Measurements from ENCODE around the gene RHOU. TPM values are rescaled to one million over a fixed set of nuclear protein-coding genes. Genes with fewer than 3 reads are reported as not detected.

RHOU gene
- total RNA-seq, 1 experiment from 2014 or later: 1.2 TPM

- POLR2A ChIA-PET (ENCODE audit: low non-redundant PET): no interaction called here
- no peak for DNase-seq (ENCODE audit: low spot score)
- CTCF ChIA-PET: no interaction called here
- Histone ChIP-seq H3K4me1 (ENCODE audit: insufficient read depth, low read length, poor library complexity, severe bottlenecking) (no peaks in the 10 kb centered on the region), H3K27me3 (replicated peaks; ENCODE audit: insufficient read depth, low read depth, low read length, poor library complexity) (peaks cover 3% of the 10 kb centered on the region), H3K27ac (ENCODE audit: low read depth, low read length, poor library complexity, severe bottlenecking) (no peak overlapping the region), H3K9me3 (ENCODE audit: low read depth, low read length, poor library complexity, severe bottlenecking) (no peaks in the 10 kb centered on the region), H3K4me3 (ENCODE audit: low read depth, low read length, poor library complexity, severe bottlenecking) (no peak overlapping the region), H3K36me3 (ENCODE audit: insufficient read depth, low read length, poor library complexity, severe bottlenecking) (no peaks in the 10 kb centered on the region)
- intact Hi-C loops (cut with micrococcal nuclease; ENCODE audit: unreplicated experiment): no loop called here
- no peak for TF ChIP-seq EZH2 (IDR thresholded peaks at IDR 0.05; ENCODE audit: borderline replicate concordance, low read depth, low read length, poor library complexity, severe bottlenecking)
- TF ChIP-seq, protein P1, sequence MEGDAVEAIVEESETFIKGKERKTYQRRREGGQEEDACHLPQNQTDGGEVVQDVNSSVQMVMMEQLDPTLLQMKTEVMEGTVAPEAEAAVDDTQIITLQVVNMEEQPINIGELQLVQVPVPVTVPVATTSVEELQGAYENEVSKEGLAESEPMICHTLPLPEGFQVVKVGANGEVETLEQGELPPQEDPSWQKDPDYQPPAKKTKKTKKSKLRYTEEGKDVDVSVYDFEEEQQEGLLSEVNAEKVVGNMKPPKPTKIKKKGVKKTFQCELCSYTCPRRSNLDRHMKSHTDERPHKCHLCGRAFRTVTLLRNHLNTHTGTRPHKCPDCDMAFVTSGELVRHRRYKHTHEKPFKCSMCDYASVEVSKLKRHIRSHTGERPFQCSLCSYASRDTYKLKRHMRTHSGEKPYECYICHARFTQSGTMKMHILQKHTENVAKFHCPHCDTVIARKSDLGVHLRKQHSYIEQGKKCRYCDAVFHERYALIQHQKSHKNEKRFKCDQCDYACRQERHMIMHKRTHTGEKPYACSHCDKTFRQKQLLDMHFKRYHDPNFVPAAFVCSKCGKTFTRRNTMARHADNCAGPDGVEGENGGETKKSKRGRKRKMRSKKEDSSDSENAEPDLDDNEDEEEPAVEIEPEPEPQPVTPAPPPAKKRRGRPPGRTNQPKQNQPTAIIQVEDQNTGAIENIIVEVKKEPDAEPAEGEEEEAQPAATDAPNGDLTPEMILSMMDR (conservative IDR thresholded peaks at IDR 0.05; ENCODE audit: low read depth, low read length): no peak
- BruUV-seq (replicated peaks): no TSS peak
Measured at GRCh38 chr1:228725178-228725577, 10.1 kb upstream of the RHOU start.

DNA sequence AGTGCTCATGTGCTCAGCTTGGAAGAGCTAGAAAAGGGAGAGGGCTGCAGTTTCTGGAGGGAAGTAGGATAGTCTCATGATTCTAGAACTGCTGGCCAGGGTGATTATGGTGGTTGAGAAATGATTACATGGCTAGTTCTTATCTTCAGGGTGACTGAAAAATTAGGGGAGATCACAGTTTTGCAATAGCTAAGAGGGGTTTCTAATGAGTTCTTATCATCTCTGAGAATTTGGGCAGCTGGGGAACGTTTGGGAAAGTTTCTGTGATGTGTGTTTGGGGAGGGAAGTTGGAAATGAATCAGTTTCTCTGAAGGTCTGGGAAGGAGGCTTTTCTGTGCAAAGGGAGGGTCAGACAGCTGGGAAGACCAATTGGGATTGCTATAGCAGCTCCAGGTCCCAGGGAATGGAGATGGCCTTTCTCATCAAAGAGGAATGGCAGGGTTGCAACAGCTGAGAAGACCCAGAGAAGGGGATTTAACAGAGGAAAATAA, 7.6 kb upstream of the RHOU start:
- Histone ChIP-seq H3K27ac (ENCODE audit: low read depth, low read length, poor library complexity, severe bottlenecking) (no peak overlapping the region), H3K4me1 (ENCODE audit: insufficient read depth, low read length, poor library complexity, severe bottlenecking) (no peaks in the 10 kb centered on the region), H3K4me3 (ENCODE audit: low read depth, low read length, poor library complexity, severe bottlenecking) (no peak overlapping the region), H3K27me3 (replicated peaks; ENCODE audit: insufficient read depth, low read depth, low read length, poor library complexity) (peaks cover 9% of the 10 kb centered on the region), H3K9me3 (ENCODE audit: low read depth, low read length, poor library complexity, severe bottlenecking) (no peaks in the 10 kb centered on the region), H3K36me3 (ENCODE audit: insufficient read depth, low read length, poor library complexity, severe bottlenecking) (no peaks in the 10 kb centered on the region)
- CTCF ChIA-PET: no interaction called here
- no peak for DNase-seq (ENCODE audit: low spot score)
- intact Hi-C loops (cut with micrococcal nuclease; ENCODE audit: unreplicated experiment): no loop called here
- TF ChIP-seq, protein P1 (conservative IDR thresholded peaks at IDR 0.05; ENCODE audit: low read depth, low read length): no peak
- no peak for TF ChIP-seq EZH2 (IDR thresholded peaks at IDR 0.05; ENCODE audit: borderline replicate concordance, low read depth, low read length, poor library complexity, severe bottlenecking)
- POLR2A ChIA-PET (ENCODE audit: low non-redundant PET): no interaction called here
- no TSS peak for BruUV-seq (replicated peaks)

- TF ChIP-seq EZH2 (IDR thresholded peaks at IDR 0.05; ENCODE audit: borderline replicate concordance, low read depth, low read length, poor library complexity, severe bottlenecking): no peak
- TF ChIP-seq, protein P1 (conservative IDR thresholded peaks at IDR 0.05; ENCODE audit: low read depth, low read length): no peak
- POLR2A ChIA-PET (ENCODE audit: low non-redundant PET): no interaction called here
- intact Hi-C loops (cut with micrococcal nuclease; ENCODE audit: unreplicated experiment): no loop called here
- no peak for DNase-seq (ENCODE audit: low spot score)
- H3K27ac ChIP-seq (ENCODE audit: low read depth, low read length, poor library complexity, severe bottlenecking): no peak overlapping the region
- peaks cover 44% of the 10 kb centered on the region for H3K27me3 ChIP-seq (replicated peaks; ENCODE audit: insufficient read depth, low read depth, low read length, poor library complexity)
- H3K9me3 ChIP-seq (ENCODE audit: low read depth, low read length, poor library complexity, severe bottlenecking): no peaks in the 10 kb centered on the region
- H3K4me1 ChIP-seq (ENCODE audit: insufficient read depth, low read length, poor library complexity, severe bottlenecking): peaks cover 8% of the 10 kb centered on the region
- H3K36me3 ChIP-seq (ENCODE audit: insufficient read depth, low read length, poor library complexity, severe bottlenecking): no peaks in the 10 kb centered on the region
- H3K4me3 ChIP-seq (ENCODE audit: low read depth, low read length, poor library complexity, severe bottlenecking): no peak overlapping the region
- no TSS peak for BruUV-seq (replicated peaks)
- CTCF ChIA-PET: no interaction called here
Measured at GRCh38 chr1:228732426-228732825, 2.9 kb upstream of the RHOU start.

All from A673 (cell line).